ENCODE results near the gene OR6B2.
A peak's percentile ranks its signal among the peaks of the same experiment; 100 is the strongest.

OR6B2 gene

DNA sequence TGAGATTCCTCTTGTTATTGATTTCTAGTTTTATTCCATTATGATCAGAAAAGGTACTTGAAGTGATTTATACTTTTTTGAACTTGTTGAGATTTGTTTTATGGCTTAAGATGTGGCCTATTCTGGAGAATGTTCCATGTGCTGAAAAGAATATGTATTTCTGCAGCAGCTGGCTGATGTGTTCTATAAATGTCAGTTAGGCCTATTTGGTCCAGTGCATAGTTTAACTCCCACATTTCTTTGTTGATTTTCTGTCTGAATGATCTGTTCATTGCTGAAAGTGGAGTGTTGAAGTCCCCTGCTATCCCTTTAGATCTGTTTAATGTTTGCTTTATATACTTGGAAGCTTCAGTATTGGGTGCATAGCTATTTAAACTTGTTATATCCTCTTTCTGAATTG is 7.1 kb upstream of the OR6B2 start:
- DNase-seq: no peak

DNA sequence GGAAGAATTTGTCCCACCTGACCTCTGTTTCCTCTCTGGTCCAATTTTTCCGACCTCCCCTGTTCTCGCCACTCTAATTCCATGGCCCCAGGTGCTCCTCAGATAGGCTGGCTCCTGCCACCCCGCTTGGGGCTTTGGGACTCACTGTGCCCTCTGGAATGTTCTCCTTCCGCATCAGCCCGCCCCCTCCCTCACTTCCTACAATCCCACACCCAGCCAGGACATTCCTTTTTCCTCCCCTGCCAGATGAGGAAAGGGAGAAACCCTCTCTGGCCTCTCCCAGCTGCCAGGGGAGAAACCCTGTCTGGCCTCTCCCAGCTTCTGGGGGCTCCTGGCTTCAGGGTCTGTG is 3.1 kb upstream of the OR6B2 start:
- DNase-seq: no peak

GRCh38 chr2:240032406-240033329 is 2.4 kb upstream of the OR6B2 start:
- DNase-seq: no peak

DNA sequence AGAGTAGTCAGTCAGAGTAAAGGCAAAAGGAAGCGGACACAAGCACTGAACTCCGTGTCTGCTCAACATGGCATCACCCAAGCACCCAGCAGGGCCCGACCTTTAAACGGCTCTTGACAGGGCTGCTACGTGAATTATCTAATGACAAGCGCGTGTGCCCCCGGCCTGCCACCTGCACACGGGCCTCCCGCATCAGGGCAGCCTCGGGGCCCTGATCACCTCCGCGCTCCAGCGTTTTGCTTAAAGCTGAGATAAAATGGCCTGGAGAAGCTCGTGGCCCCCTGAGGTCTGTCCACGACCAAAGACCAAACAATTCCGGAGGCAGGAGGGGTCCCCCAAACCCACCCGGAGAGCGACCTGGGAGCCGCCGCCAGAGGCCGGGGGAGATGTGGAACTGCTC is 5.5 kb downstream of the OR6B2 start:
- DNase-seq: peak in 1 of 4 experiments; percentile 20

DNA sequence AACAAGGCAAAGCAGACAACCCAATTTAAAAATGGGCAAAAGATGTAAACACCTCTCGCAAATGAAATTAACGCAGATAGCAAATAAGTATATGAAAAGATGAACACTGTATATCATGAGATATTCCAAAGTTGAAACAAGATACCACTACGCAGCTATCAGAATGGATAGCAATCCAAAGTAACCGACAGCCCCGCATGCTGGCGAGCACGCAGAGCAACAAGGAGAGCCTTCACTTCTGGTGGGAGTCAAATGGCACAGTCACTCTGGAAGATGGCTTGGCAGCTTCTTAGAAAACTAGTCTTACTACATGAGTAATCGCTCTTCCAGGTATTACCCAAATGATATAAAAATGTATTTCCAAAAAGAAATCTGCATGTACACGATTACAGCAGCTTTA is 6.4 kb downstream of the OR6B2 start:
- DNase-seq: no peak

GRCh38 chr2:240021488-240022104 is 8.6 kb downstream of the OR6B2 start:
- DNase-seq: peak; percentile 15 to 42 (median 26)

DNA sequence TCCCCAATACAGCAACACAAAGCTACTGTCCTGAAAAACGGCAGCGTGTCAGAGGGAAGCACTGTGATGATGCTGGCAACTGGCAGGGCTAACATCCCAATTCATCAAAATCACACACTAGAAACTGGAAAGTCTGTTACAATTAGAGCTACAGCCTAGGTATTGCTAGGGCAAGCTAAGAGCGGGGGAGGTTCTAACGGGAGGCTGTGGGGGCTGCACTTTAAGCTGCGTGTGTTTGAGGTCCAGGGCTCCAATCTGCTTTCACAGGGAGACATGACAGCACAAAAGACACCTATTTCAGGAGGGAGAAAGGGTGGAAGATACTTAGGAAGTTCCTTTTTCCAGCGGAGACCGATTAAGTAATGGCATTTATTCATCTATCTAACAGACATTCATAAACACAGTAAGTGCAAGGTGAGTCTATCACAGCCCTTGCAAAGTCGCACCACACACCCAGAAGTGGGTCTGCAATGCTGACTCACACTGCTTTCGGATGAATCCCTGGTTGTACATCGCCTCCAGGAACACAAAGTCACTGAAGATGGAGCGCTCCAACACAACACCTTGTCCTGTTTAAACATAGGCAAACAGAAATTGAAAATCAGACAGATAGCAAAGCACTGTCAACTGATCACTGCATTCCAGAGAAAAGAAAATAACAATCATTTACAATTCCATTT is 12.0 kb downstream of the OR6B2 start:
- no peak for DNase-seq

DNA sequence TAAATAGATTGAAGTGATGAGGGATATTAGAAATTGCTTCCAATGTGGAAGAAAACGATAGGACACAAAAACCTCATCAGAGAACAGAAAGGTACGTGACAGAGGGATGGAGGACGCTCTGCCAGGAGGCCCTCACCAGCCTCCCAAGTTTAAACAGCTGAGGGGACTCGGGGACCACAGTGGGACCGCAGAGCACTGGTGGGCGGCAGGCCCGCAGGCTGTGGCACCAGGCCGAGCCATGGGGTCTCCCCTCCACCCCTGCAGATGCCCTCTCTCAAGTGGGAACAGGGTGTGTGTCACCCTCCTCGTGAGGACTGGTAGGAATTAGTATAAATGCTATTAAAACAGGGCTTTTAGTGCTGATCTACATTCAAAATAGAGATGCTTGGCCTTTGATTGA is 15.9 kb downstream of the OR6B2 start:
- no peak for DNase-seq

- DNase-seq: no peak
Measured at GRCh38 chr2:240013343-240013742, 16.9 kb downstream of the OR6B2 start.

DNA sequence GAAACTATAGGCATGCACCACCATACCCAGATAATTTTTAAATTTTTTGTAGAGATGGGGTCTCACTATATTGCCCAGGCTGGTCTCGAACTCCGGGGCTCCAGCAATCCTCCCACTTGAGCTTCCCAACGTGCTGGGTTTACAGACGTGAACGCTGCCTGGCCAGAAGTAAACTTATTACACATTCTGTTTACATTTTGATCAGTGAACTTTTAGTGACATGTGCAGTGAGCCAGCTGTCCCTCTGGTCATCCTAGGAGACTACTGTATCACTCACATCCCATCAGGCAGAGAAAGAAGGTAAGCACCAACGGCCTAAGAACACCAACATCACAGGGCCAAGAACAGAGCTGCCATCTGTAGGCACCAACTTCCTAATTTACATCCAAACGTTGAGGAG is 27.2 kb downstream of the OR6B2 start:
- no peak for DNase-seq

GRCh38 chr2:240000671-240001070 is 29.6 kb downstream of the OR6B2 start:
- DNase-seq: no peak

DNA sequence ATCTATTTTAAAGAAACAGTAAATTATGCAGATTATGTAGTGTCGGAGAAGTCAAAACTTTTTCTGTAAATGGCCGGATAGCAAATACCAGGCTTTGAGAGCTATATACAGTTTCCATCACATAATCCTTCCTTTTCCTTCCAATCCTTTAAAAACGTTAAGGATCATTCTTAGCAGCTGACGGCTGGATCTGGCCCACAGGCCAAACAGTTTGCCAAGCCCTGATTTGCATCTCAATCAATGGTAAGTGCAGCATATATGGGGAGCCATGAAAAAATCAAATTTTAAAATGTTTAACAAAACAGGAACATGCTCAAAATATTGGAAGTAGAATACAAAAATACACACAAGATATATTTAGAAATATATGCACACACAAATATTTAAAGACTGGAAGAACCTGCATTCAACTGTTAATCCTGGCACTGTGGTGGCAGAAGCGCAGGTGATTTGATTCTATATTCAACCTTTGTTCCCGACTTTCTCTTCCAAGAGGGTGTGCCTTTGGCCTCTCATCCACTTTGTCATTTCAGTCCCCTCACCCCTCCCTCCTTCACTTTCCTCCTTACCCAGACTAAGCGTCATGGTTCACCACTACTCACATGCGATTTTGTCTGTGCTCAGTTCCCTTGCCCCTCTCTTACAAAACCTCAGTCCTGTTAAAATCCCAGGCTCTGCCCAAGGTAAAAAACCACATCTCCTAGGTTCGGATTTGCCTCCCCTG is 32.4 kb downstream of the OR6B2 start:
- no peak for DNase-seq

DNA sequence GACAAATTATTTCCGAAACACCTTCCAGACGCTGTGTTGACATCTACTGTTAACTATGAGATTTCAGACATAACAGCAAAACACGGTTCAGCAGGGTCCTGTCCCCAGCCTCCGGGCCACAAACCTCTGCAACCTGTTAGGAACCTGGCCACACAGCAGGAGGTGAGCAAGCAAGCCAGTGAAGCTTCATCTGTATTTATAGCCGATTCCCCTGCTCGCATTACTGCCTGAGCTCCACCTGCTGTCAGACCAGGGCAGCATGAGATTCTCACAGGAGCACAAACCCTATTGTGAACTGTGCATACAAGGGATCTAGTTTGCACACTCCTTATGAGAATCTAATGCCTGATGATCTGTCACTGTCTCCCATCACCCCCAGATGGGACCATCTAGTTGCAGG is 36.1 kb downstream of the OR6B2 start:
- no peak for DNase-seq

DNA sequence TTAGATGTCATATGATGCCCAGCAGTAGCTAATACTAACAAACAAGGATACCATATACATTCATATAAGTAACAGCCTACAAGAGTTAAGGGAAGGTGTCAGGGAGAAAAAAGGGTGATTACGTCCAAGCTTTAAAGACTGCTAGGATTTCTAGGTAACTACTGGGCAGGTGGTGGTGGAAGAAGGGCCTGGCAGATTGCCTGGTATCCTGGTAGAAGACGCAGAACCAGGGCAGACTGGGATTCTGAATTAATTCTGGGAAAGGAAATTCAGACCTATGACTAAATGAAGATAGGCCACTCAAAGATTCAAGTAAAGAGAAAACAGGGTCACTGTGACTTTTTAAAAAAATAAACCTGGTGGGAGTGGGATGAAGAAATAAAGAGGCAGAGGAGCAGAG is 36.9 kb downstream of the OR6B2 start:
- no peak for DNase-seq

DNA sequence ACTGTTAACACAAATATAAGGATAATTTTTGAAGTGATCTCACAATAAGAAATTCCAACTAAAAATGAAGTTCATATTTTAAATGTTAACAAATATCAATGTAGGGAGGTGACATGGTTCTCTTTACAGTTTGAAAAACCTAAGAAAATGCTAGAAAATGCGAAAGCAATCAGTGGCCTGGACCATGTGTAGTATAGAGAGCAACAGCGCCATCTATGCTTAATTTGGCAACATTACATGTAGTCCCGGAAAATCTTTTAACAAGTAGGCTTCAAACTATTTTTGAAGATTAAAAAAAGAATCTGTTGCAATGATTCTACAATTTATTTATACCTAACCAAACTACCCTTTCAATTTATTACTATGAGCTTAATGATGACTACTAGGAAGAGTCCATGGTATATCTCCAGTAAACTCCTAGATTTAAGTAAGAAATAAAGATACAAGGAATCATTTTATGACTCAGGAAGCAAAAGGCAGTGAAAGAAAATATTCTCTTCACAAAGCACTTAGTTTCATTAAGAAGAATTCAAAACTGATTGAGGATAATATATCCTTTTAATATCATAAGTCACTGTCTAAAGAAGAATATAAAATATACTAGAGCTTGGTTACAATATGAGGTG is 38.4 kb downstream of the OR6B2 start:
- no peak for DNase-seq

GRCh38 chr2:239990966-239991365 is 39.3 kb downstream of the OR6B2 start:
- no peak for DNase-seq

- DNase-seq: no peak
Measured at GRCh38 chr2:239985356-239985755, 44.9 kb downstream of the OR6B2 start.

DNA sequence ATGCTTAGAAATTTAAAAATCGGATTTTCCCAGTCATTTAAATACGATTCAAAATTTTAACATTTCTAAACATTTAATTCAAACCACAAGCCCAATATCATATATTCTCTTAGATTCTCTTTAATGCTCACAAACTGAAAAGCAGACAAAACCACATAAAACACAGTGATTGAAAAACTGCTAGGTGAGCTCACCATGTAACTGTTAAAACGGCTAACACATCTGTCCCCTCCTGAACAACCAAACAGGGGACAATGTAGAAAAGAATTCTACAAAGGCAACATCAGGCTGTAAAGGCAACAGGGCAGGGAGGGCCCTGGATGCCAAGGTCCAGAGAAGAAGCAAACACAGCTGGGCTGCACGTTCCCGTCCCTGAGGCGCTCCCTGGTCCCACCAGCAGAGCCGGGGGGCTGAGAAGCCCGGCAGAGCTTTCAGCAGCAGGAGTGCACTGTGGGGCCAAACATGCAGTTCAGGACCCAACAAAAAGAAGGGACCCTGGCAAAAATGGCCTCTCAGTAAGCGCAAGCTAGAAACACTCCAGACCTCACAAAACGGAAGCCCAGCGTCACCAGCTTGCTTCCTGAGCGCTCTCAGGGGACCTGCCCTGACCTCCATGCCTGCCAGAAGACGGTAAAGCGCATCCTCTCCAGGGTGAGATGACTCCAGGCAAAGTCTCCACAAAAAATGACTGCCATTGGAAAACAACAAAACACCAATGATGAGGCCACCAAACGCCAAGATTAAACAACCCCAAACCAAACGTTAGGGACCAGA is 45.6 kb downstream of the OR6B2 start:
- DNase-seq: no peak

GRCh38 chr2:239983004-239983778 is 47.0 kb downstream of the OR6B2 start:
- DNase-seq: no peak

Measured in activated CD4-positive, CD25-positive, alpha-beta regulatory T cell (primary cell).